ENCODE results near the gene B3GALT5.
A peak's percentile ranks its signal among the peaks of the same experiment; 100 is the strongest.

The B3GALT5 gene

DNA sequence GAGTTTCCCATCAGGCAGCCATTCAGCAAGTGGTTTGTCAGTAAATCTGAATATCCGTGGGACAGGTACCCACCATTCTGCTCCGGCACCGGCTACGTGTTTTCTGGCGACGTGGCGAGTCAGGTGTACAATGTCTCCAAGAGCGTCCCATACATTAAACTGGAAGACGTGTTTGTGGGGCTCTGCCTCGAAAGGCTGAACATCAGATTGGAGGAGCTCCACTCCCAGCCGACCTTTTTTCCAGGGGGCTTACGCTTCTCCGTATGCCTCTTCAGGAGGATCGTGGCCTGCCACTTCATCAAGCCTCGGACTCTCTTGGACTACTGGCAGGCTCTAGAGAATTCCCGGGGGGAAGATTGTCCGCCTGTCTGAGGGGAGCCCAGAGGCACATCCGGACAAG is 48.4 kb downstream of the B3GALT5 start:
- TF ChIP-seq EZH2phosphoT487 (IDR thresholded peaks at IDR 0.05; ENCODE audit: low read length) (no peak), EZH2 (optimal IDR thresholded peaks at IDR 0.05; ENCODE audit: low read depth, low read length) (no peak)
- TF ChIP-seq, protein P1, sequence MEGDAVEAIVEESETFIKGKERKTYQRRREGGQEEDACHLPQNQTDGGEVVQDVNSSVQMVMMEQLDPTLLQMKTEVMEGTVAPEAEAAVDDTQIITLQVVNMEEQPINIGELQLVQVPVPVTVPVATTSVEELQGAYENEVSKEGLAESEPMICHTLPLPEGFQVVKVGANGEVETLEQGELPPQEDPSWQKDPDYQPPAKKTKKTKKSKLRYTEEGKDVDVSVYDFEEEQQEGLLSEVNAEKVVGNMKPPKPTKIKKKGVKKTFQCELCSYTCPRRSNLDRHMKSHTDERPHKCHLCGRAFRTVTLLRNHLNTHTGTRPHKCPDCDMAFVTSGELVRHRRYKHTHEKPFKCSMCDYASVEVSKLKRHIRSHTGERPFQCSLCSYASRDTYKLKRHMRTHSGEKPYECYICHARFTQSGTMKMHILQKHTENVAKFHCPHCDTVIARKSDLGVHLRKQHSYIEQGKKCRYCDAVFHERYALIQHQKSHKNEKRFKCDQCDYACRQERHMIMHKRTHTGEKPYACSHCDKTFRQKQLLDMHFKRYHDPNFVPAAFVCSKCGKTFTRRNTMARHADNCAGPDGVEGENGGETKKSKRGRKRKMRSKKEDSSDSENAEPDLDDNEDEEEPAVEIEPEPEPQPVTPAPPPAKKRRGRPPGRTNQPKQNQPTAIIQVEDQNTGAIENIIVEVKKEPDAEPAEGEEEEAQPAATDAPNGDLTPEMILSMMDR (IDR thresholded peaks at IDR 0.05; ENCODE audit: low read length) = no peak
- Histone ChIP-seq H3K4me3 (ENCODE audit: low read length) (no peak overlapping the region), H3K9me3 (replicated peaks; ENCODE audit: insufficient read depth, low read length) (no peaks in the 10 kb centered on the region), H3K36me3 (replicated peaks; ENCODE audit: insufficient read depth, low read length) (no peaks in the 10 kb centered on the region), H3K9me2 (replicated peaks; ENCODE audit: insufficient read depth, low read length) (no peaks in the 10 kb centered on the region), H3F3A (ENCODE audit: insufficient read depth, low read length) (no peaks in the 10 kb centered on the region), H3K4me1 (ENCODE audit: low read length) (peaks cover 25% of the 10 kb centered on the region), H3K9ac (ENCODE audit: low read length) (no peak overlapping the region), H3K27ac (ENCODE audit: low read length) (no peak overlapping the region), H3K27me3 (replicated peaks; ENCODE audit: insufficient read depth, low read length) (no peaks in the 10 kb centered on the region), H3K4me2 (ENCODE audit: low read depth, low read length) (no peak overlapping the region), H4K20me1 (ENCODE audit: insufficient read depth, low read length) (no peaks in the 10 kb centered on the region), H3K79me2 (ENCODE audit: low read length) (no peaks in the 10 kb centered on the region), H2AFZ (ENCODE audit: low read length) (no peak overlapping the region)
- DNase-seq = no peak

DNA sequence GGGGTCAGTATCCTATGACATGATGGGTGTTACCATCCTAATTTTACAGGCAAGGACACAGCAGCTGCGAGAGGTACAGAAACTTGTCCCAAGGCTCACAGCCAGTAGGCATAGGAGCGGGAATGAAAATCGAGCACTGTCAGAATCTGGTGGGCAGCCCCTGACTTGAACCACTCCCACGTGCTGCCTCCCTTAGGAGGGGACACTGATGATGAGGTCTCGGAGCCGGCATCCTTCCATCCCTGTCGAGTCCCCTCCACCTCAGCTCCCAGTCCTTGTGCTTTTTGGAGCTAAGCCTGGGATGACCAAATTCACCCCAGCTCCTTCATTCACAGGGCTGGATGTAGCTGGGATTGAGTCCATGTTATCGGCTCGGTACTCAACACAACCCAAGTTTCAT is 49.0 kb downstream of the B3GALT5 start:
- H3K4me2 ChIP-seq (ENCODE audit: low read depth, low read length) = no peak overlapping the region
- no peaks in the 10 kb centered on the region for H3F3A ChIP-seq (ENCODE audit: insufficient read depth, low read length)
- H3K27ac ChIP-seq (ENCODE audit: low read length) = no peak overlapping the region
- TF ChIP-seq EZH2 (optimal IDR thresholded peaks at IDR 0.05; ENCODE audit: low read depth, low read length) (no peak), EZH2phosphoT487 (IDR thresholded peaks at IDR 0.05; ENCODE audit: low read length) (no peak)
- TF ChIP-seq, protein P1 (IDR thresholded peaks at IDR 0.05; ENCODE audit: low read length) = no peak
- no peak overlapping the region for H3K4me3 ChIP-seq (ENCODE audit: low read length)
- peaks cover 31% of the 10 kb centered on the region for H3K4me1 ChIP-seq (ENCODE audit: low read length)
- no peaks in the 10 kb centered on the region for H3K36me3 ChIP-seq (replicated peaks; ENCODE audit: insufficient read depth, low read length)
- no peaks in the 10 kb centered on the region for H3K9me2 ChIP-seq (replicated peaks; ENCODE audit: insufficient read depth, low read length)
- no peaks in the 10 kb centered on the region for H4K20me1 ChIP-seq (ENCODE audit: insufficient read depth, low read length)
- H3K9ac ChIP-seq (ENCODE audit: low read length) = no peak overlapping the region
- no peak for DNase-seq
- no peaks in the 10 kb centered on the region for H3K27me3 ChIP-seq (replicated peaks; ENCODE audit: insufficient read depth, low read length)
- H2AFZ ChIP-seq (ENCODE audit: low read length) = no peak overlapping the region
- H3K9me3 ChIP-seq (replicated peaks; ENCODE audit: insufficient read depth, low read length) = no peaks in the 10 kb centered on the region
- H3K79me2 ChIP-seq (ENCODE audit: low read length) = no peaks in the 10 kb centered on the region

DNA sequence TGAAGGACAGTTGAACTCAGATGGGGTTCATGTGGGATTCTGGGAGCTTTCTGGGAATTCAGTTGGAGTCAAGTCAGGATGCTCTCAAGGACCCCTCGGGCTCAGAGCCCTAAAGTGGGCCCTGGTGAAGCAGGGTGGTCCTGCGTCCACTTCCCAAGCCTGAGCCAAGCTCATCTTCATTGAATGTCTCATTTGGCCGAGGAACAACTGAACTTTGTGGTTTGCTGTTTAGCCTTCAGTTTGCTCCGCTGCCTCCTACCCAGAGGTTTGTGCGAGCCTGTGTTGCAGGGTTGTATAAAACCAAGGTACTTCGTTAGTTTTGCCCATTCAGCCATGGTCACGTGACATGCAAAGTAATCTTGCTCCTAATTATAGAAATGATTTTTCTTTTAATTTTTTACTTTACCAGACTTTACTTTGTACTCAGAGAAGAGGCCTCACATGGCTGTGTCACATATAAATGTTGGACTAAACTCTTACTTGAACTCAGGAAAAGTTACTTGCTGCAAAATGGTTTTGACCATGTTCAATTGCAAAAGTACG is 49.7 kb downstream of the B3GALT5 start:
- Histone ChIP-seq H4K20me1 (ENCODE audit: insufficient read depth, low read length) (no peaks in the 10 kb centered on the region), H3K4me3 (ENCODE audit: low read length) (no peak overlapping the region), H3F3A (ENCODE audit: insufficient read depth, low read length) (no peaks in the 10 kb centered on the region), H3K4me2 (ENCODE audit: low read depth, low read length) (no peak overlapping the region), H3K79me2 (ENCODE audit: low read length) (no peaks in the 10 kb centered on the region), H2AFZ (ENCODE audit: low read length) (no peak overlapping the region), H3K9me2 (replicated peaks; ENCODE audit: insufficient read depth, low read length) (no peaks in the 10 kb centered on the region), H3K27ac (ENCODE audit: low read length) (no peak overlapping the region), H3K9me3 (replicated peaks; ENCODE audit: insufficient read depth, low read length) (no peaks in the 10 kb centered on the region), H3K36me3 (replicated peaks; ENCODE audit: insufficient read depth, low read length) (no peaks in the 10 kb centered on the region), H3K27me3 (replicated peaks; ENCODE audit: insufficient read depth, low read length) (no peaks in the 10 kb centered on the region), H3K9ac (ENCODE audit: low read length) (no peak overlapping the region), H3K4me1 (ENCODE audit: low read length) (peaks cover 33% of the 10 kb centered on the region)
- no peak for TF ChIP-seq EZH2 (optimal IDR thresholded peaks at IDR 0.05; ENCODE audit: low read depth, low read length)
- DNase-seq = peak; percentile 5

DNA sequence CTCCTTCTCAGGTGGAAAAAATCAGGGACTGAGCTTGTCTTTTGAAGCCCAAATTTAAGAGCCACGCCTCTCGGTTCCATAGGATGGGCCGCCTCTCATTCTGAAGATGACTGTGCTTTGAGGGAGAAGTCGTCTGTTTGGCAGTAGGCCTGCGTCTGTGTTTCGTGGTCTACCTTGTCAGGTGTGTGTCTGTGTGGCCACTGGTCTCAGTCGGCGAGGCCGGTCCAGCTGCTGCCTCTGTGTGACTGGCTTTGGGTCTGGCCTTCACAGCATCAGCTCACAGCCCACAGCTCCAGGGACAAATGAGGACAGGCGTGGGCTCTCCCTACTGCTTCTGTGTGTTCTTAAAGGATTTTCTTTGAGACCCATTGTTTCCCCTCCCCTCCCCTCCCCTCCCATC is 50.3 kb downstream of the B3GALT5 start:
- H4K20me1 ChIP-seq (ENCODE audit: insufficient read depth, low read length) = no peaks in the 10 kb centered on the region
- no peak for DNase-seq
- H3K9me2 ChIP-seq (replicated peaks; ENCODE audit: insufficient read depth, low read length) = no peaks in the 10 kb centered on the region
- no peaks in the 10 kb centered on the region for H3K9me3 ChIP-seq (replicated peaks; ENCODE audit: insufficient read depth, low read length)
- no peak overlapping the region for H3K27ac ChIP-seq (ENCODE audit: low read length)
- no peaks in the 10 kb centered on the region for H3K36me3 ChIP-seq (replicated peaks; ENCODE audit: insufficient read depth, low read length)
- no peaks in the 10 kb centered on the region for H3F3A ChIP-seq (ENCODE audit: insufficient read depth, low read length)
- H3K79me2 ChIP-seq (ENCODE audit: low read length) = no peaks in the 10 kb centered on the region
- TF ChIP-seq, protein P1 (IDR thresholded peaks at IDR 0.05; ENCODE audit: low read length) = no peak
- TF ChIP-seq EZH2phosphoT487 (IDR thresholded peaks at IDR 0.05; ENCODE audit: low read length) (no peak), EZH2 (optimal IDR thresholded peaks at IDR 0.05; ENCODE audit: low read depth, low read length) (no peak)
- H3K4me1 ChIP-seq (ENCODE audit: low read length) = peaks cover 33% of the 10 kb centered on the region
- H3K4me3 ChIP-seq (ENCODE audit: low read length) = no peak overlapping the region
- H3K27me3 ChIP-seq (replicated peaks; ENCODE audit: insufficient read depth, low read length) = no peaks in the 10 kb centered on the region
- no peak overlapping the region for H3K9ac ChIP-seq (ENCODE audit: low read length)
- H3K4me2 ChIP-seq (ENCODE audit: low read depth, low read length) = no peak overlapping the region
- H2AFZ ChIP-seq (ENCODE audit: low read length) = no peak overlapping the region

Data from MM.1S (cell line).